RPMI8226 (cell line): ENCODE results near the gene ACADS.

ENCODE experiments used
- DNase-seq: peaks from one replicate; pipeline ENCODE4 v3.0.0-alpha.2; 2015

ACADS gene

DNA sequence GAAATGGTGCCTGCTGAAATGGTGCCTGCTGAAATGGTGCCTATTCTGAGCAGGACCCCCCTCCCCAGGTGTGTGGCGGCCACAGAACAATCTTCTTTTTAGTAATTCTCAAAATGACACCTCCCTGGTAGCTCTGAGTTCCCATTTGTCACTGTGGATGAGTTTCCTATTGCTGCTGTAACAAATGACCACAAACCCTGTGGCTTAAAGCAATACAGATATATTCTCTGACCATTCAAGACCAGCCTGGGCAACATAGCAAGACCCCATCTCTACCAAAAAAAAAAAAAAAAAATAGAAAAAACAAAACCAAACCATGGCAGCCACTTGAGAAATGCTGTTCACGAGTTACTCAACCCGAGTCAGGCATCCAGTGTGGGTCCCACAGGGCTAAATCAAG is 7.9 kb downstream of the ACADS start:
- DNase-seq, result no peak

DNA sequence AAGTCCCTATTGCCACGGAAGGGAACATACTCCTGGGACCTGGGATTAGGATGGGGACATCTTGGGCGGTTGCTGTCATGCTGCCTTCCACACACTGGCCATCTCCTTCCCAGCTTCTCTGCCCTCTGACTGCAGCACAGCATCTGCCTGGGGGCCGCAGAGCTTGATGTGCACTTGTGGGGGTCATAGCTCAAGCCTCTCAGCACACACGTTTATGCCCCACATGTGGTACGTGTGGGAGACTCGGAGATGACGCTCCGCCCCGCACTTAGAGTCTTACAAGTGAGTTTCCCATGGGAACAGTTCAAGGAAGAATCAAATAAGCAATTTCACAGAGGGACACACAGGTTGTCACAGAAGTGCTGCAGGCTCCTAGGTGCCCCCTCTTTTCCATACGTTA is 8.6 kb downstream of the ACADS start:
- no peak for DNase-seq

DNA sequence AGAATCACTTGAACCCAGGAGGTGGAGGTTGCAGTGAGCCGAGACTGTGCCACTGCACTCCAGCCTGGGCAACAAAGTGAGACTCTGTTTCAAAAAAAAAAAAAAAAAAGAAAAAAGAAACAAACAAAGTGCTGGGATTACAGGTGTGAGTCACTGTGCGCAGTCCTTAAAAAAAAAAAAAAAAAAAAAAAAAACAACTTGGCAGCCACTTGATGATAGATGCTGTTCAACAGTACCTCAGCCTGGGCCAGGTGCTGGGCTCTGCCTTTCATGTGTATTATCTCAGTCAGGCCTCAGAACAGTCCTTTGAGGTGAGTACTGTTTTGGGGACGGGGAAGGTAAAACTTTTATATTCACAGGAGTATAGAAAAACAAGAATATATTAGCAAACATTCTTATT is 9.6 kb downstream of the ACADS start:
- DNase-seq, result peak; percentile 24

DNA sequence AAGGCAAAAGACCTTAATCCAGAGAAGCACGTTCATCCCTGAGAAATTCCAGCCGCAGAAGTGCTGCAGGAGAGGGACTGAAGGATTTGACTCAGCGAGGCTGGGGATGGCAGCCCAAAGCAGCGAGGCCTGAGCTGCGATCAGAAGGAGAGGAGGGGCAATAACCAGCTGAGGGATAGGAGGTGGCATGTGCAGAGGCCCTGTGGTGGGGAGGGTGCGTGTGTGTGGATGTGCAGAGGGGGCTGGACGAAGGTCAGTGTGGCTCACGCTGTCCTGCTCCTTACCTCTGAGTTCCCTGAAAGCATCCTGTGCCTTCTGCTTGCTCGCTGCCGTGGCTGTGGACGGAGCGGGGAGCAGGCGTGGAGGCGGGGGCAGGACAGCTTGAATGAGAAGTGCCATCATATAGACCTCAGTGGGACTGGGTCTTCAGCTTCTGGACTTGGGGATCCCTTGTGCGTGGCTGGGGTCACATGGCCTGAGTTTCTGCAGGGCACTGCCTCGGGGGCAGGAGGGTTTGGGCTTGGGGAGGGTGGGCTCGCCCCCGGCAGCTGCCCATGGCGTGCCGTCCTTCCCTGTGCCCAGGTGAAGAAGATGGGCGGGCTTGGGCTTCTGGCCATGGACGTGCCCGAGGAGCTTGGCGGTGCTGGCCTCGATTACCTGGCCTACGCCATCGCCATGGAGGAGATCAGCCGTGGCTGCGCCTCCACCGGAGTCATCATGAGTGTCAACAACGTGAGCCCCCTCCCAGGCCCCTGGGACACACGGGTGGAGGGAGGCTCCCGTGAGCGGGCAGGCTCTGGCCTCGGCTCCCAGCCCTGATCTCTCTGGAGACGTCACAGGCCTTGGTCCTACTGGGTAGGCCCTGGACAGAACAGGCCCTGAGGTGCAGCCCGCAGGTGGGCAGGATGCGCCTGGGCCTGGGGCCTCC is 11.0 kb downstream of the ACADS start:
- DNase-seq, result no peak

DNA sequence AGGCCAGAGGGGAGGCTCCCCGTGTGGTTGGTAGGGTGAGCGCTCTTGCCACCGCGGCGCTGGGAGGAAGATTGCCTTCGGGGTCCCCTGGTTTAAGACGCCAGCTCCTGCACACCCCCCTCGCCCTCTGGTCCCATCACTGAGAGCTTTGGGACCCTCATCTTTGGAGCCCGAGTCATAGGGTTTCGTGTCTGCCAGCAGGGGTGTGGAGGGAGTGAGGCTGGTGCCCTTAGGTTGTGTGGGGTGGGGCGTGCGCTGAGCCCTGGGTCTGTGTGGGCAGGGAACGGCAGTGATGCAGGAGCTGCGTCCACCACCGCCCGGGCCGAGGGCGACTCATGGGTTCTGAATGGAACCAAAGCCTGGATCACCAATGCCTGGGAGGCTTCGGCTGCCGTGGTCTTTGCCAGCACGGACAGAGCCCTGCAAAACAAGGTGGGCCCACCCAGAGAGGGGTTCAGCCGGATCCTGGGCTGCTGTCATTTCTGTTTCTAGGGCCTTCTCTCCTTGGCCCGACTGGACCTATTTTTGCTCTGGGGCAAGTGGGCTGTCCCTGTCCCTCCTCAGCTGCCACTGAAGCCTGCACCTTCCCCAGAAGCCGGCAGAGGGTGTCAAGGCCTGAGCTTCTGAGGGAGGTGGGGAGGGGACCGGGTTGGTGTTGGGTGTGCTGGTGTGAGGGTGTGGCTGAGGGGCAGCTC is 12.1 kb downstream of the ACADS start:
- peak; percentile 60 for DNase-seq

DNA sequence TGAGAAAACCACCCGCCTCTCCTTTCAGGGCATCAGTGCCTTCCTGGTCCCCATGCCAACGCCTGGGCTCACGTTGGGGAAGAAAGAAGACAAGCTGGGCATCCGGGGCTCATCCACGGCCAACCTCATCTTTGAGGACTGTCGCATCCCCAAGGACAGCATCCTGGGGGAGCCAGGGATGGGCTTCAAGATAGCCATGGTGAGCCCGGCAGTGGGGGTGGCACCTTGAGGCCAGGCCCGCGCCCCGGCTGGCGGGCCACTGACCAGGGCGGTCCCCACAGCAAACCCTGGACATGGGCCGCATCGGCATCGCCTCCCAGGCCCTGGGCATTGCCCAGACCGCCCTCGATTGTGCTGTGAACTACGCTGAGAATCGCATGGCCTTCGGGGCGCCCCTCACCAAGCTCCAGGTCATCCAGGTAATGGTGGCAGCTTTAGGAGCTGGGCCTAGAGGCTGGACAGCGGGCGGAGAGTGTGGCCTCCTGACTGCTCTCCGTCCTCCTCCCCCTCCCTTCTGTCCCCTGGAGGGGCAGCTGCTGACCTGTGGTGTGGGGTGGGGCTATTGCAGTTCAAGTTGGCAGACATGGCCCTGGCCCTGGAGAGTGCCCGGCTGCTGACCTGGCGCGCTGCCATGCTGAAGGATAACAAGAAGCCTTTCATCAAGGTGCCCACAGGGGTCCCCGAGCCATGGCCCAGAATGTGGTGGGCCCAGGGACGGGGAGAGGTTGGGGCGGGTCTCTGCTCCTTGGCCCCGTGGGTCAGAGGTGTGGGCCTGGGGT is 12.8 kb downstream of the ACADS start:
- no peak for DNase-seq

DNA sequence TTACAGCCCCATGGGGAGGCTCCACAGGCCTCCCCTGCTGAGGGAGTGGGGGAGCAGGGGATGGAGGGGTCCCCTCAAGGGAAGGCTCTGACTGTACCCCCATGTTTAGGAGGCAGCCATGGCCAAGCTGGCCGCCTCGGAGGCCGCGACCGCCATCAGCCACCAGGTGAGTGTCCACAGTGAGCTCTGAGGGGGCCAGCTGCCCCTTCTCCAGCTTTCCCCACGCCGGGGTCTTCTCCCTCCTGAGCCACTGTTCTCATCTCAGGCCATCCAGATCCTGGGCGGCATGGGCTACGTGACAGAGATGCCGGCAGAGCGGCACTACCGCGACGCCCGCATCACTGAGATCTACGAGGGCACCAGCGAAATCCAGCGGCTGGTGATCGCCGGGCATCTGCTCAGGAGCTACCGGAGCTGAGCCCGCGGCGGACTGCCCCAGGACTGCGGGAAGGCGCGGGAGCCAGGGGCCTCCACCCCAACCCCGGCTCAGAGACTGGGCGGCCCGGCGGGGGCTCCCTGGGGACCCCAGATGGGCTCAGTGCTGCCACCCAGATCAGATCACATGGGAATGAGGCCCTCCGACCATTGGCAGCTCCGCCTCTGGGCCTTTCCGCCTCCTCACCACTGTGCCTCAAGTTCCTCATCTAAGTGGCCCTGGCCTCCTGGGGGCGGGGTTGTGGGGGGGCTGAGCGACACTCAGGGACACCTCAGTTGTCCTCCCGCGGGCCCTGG is 13.6 kb downstream of the ACADS start:
- DNase-seq, result no peak

DNA sequence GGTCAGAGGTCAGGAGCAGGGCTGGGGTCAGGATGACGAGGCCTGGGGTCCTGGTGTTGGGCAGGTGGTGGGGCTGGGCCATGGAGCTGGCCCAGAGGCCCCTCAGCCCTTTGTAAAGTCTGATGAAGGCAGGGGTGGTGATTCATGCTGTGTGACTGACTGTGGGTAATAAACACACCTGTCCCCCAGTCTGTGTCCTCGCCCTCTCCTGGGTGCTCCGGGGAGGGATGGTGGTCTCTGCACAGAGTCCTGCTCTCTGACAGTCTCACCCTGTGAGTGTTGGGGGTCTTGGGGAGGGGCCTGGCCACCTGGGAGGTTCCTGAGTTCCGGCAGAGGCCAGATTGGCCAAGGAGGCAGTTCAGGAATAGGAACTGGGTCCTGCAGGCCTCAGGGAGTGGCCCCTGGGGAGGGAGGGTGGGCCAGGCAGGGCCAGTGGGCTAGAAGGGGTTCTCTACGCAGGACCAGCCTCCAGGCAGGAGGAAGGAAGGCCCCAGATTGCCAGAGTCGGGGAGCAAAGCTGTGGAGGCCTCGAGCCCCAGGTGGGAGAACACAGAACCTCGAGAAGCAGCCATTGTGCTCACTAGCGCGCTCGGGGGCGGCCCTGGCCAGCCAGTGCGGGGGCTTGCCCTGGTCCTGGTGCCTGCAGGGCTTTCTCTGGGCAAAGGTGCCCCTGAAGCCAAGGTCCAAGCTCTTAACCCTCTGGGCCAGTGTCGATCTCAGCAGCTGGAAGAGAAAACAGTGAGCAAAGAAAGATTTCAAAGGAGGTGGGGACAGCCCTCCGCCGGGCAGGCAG is 14.4 kb downstream of the ACADS start:
- DNase-seq, result no peak

DNA sequence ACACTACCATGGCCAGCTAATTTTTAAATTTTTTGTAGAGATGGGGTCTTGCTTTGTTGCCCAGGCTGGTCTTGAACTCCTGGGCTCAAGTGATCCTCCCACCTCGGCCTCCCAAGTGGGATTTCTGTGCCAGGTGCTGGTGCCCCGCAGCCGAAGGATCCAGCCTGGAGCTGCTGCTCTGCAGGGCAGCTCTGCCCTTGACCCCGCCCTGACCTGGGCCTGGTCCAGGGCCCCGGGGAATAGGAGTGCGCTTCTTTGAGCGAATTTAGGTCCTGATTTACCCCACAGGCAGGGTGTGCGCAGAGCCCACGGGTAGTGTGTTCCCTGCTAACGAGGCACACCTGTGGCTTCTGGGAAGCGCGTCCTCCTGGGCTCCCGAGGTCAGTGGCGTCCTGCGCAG is 15.2 kb downstream of the ACADS start:
- no peak for DNase-seq

DNA sequence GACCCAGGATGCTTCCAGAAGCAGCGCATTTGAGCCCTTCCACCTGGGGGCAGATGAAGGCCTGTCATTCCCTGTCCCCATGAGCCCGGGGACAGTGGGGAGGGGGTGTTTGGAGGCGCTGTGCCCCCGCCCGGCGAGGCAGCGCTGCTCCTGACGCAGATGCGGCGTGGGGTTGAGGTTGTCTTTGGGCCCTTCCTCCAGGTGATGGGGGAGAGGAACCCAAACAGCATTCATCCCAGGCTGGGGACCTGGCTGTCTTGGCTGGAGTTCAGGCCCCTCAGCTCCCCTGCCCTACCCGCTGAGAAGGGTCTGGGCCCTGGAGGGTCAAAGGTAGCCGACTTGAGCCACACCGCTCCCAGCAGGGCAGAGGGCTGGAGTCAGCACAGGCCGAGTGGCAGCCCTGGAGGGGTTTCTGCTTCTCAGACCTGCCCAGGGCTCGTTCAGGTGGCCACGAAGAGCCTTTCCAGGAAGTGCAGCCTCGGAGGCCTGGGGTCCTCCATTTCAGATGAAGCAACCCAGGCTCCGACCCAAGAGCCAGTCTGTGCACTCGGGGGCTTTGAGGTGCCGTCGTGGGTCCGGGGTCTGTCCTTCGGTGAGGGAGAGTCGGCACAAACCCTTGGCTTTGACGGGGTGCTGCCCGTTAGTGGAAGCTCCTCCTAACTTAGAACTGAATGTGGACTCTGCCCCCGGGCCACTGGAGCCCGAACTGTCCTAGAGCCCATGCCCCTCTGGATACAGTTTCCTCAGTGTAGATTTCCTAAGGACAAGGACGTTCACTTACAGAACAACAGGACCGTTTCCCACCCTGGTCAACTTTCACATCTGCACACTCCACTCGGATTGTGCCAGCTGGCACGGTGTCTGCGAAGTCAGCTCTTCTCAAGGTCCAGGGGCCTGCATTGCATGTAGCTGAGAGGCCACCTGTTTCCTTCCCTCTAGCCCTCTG is 16.1 kb downstream of the ACADS start:
- peak; percentile 77 for DNase-seq

DNA sequence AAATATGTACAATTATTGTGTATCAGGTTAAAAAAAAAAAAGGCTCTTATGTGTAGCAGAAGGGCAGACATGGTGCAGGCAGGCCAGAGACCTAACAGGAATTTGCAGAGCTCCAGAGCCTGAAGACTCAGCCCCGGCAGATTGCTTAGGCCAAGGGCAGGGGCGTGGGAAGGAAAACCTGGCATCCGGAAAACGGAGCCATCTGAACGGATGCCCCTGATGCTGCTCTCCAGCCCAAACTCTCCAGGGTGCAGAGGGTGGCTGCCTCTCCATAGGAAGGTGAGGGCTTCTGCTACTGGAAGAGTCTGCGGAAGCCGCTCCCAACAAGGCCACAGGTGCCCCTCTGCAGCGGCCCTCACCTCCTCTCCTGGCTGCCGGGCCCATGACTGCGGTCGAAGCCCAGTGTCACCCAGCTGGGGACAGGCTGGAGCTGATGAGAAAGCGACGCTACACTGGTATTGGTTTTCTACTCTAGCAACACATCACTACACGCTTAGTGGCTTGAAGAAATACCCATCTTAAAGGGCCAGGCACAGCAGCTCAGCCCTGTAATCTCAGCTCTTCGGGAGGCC is 19.4 kb downstream of the ACADS start:
- DNase-seq, result no peak

DNA sequence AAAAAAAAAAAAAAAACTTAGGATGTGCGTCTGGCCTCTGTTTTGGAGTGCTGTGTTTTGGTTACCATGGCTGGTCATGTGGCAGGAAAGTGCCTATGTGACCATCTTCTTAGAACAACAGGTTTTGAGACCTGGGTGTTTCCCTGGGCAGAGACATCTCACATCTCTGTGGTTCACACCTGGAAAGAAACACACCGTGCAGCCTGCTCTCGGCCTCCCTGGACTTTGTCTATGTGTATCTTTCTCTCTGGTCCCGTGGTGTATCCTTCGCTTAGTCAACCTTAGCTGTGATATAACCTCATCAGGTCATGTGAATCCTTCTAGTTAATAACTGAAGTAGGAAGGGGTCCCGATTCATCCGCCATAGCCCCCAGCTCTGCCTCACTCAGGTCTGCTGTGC is 22.6 kb downstream of the ACADS start:
- no peak for DNase-seq

DNA sequence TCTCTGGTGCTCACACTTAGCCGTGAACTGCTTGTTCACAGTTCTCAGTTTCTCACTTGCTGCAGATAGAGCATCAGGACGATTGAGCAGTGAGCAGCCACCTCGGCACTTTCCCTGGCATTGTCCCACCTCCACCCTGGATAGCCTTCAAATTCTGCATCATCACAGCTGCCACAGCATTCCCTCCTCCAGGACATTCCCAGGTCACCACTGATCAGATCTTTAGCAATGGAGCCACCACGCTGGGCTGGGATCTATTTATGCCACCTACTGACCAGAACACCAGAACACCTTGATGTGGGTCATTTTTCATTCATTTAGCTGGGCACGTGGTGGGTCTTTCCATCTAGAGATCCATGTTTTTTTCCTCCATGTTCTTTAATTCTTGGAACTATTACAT is 23.6 kb downstream of the ACADS start:
- DNase-seq, result no peak

DNA sequence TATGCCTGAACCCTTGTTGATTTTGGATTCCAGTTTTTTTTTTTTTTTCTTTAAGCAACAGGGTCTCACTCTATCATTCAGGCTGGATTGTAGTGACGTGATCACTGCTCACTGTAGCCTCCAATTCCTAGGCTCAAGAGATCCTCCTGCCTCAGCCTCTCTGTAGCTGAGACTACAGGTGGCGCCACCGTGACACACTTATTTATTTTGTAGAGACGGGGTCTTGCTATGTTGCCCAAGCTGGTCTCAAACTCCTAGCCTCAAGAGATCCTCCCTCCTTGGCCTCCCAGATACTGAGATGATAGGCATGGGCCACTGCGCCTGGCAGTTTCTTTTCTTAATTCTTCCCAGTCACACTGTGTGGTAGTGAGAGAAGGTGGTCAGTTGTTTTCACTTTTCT is 25.2 kb downstream of the ACADS start:
- no peak for DNase-seq

DNA sequence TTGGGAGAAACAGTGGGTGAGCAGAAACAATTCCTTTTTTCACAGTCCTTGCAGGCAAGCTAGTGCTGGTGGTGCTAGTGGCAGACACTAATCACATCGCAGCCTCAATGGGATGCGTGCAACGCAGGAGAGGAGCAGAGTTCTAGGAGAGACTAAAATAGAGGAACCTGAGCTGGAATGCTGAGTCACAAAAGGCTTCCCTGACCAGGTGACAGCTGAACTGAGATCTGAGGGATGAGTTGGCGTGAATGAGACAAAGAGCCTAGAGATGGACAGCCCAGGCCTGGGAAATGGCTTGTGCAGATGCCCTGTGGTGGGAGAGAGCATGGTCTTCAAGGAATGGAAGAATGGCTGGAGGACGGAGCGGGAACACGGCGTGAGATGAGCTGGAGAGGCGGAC is 25.8 kb downstream of the ACADS start:
- DNase-seq, result no peak

DNA sequence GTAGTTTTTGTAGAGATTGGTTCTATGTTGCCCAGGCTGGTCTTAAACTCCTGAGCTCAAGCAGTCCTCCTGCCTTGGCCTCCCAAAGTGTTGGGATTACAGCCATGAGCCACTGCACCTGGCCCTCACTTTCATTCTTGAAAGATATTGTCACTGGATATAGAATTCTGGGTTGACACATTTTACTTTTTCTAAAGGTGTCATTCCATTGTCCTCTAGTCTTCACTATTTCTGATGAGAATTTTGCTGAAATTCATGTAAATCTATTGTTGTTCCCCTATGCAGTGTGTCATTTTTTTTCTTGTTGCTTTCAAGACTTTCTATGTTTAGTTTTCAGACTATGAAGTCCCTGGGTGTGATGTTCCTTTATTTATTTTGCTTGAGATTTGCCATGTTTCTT is 29.2 kb downstream of the ACADS start:
- DNase-seq, result no peak

DNA sequence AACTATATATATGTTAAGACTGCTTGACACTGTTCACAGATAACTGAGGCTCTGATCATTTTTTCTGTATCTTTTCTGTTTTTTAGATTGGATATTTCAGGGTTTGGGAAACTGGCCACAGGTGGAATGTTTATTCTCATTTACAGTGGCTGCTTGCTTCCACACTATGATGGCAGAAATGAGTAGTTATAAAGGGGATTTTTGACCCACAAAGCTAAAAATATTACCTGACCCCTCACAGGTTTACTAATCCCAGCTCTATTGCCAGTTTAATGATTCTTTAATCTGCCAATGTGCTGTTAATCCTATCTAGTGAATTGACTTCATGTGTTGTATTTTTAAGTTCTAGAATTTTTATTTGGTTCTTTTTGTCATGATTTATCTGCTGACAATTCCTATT is 29.6 kb downstream of the ACADS start:
- DNase-seq, result no peak

DNA sequence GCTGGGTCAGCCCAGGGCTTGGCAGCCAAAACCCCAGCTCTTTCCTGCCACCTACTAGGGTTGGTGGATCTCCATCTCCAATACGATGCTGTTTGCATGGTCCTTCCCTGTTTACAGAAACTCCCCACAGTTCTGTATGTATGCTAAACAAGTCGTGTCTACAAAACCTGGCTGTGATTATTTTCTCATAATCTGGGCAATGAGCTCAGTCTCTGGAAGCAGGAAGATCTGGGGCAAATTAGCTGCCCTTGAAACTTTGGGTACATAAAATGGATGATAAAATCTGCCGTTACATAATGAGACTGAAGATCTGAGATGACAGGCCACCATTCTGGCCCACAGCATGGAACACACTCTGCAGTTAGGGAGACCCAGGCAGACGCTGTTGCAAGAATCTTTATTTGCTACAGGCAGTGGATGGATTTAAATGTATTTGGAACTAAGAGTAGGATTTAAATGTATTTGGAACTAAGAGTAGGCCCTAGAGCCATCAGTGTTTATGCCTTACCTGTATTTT is 31.7 kb downstream of the ACADS start:
- no peak for DNase-seq

DNA sequence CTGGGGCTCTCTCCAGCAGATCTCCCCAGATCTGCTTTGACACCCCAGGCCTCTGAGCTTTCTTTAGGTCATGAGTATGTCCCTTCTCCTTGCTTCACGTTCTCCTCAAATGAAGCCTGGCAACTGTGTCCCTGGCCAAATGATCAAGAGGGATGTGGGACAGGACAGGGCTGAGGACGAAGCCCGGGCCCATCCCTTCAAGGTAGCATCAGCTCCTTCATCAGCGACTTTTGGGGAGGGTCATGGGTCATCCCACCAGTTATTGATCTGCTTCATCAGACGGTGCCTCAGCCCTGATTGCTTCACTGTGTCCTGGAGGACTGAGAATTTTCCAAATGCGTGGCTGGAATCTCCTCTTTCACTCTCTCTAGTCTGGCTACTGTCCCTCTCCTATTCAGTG is 32.3 kb downstream of the ACADS start:
- DNase-seq, result no peak
